ENCODE measurements around the gene FLNA. TPM values are rescaled to one million over a fixed set of nuclear protein-coding genes. Genes with fewer than 3 reads are reported as not detected.

FLNA gene
- total and polyA plus RNA-seq, 2 of the 13 experiments (the other 11 are each of a cell fraction or from before 2014, with no cell fraction given) = 83.4 to 174 TPM

- TF ChIP-seq E2F2 (CRISPR knock-in tag; IDR thresholded peaks at IDR 0.05; ENCODE audit: borderline replicate concordance) (no peak), NFYC (CRISPR knock-in tag; IDR thresholded peaks at IDR 0.05) (peak; percentile 82), DPF2 (CRISPR knock-in tag; IDR thresholded peaks at IDR 0.05; ENCODE audit: borderline replicate concordance, low read depth) (no peak), ZNF407 (CRISPR knock-in tag; IDR thresholded peaks at IDR 0.05; ENCODE audit: not compliant biosample characterization) (no peak), HNF4G (IDR thresholded peaks at IDR 0.05; ENCODE audit: borderline replicate concordance, low read depth, low read length) (no peak), HNF4G (CRISPR knock-in tag; IDR thresholded peaks at IDR 0.05; ENCODE audit: borderline replicate concordance, low read depth) (no peak), POLR2A (IDR thresholded peaks at IDR 0.05; ENCODE audit: insufficient read depth in 1 of 2, low read depth in 2 of 2, low read length in 2 of 2) (no peak), RFX1 (IDR thresholded peaks at IDR 0.05) (no peak), ZNF790 (CRISPR knock-in tag; IDR thresholded peaks at IDR 0.05; ENCODE audit: borderline replicate concordance) (no peak), ZNF280B (CRISPR knock-in tag; IDR thresholded peaks at IDR 0.05; ENCODE audit: borderline replicate concordance) (no peak), SKIL (CRISPR knock-in tag; IDR thresholded peaks at IDR 0.05; ENCODE audit: borderline replicate concordance) (no peak), ZNF83 (CRISPR knock-in tag; IDR thresholded peaks at IDR 0.05; ENCODE audit: borderline replicate concordance) (no peak), SAFB2 (CRISPR knock-in tag; IDR thresholded peaks at IDR 0.05; ENCODE audit: borderline replicate concordance, low read depth) (no peak), ZNF816 (CRISPR knock-in tag; IDR thresholded peaks at IDR 0.05; ENCODE audit: borderline replicate concordance) (no peak)
Observed at GRCh38 chrX:154378799-154379568, 4.5 kb upstream of the FLNA start, which contains the start of gene EMD (continued).

Measured in HepG2 (cell line).